CD4-positive, alpha-beta T cell (primary cell): Measurements from ENCODE around the gene HABP2. TPM values are rescaled to one million over a fixed set of nuclear protein-coding genes. Genes with fewer than 3 reads are reported as not detected.

Experiments used
- ATAC-seq: fragments of 200-7000 bp; cut with Tn5 transposase; one replicate; pipeline ENCODE4 v1.10.0; 2022; ENCODE audit warnings: mild to moderate bottlenecking; ENCODE audit not compliant: poor library complexity
- CTCF ChIA-PET: fragments of 350-600 bp; sonication (Branson Sonifier 250); formaldehyde crosslinking; loops from one replicate; lab custom pipeline; 2021; ENCODE audit warnings: antibody characterized with exemption, inconsistent platforms; lab: Charles Lee
- POLR2A ChIA-PET: fragments of 350-600 bp; sonication (Branson Sonifier 250); formaldehyde crosslinking; loops from one replicate; lab custom pipeline; 2021; ENCODE audit warnings: antibody characterized with exemption, inconsistent platforms; lab: Charles Lee
- DNase-seq, 14 experiments: peaks; one replicate each; pipeline ENCODE4 v3.0.0-alpha.2; 2013 to 2020; ENCODE audit warnings: mixed read lengths in 2 of 14
- H3K27ac ChIP-seq, 2 donors: one replicate each; pipeline versions ENCODE4 v1.5.1 to v1.7.0; 2013; ENCODE audit warnings: low read length in 2 of 2, low read depth in 1 of 2, mild to moderate bottlenecking in 1 of 2
- H3K27me3 ChIP-seq, 2 experiments: 1 replicate in 1 of 2; 2 replicates in 1 of 2; pipeline versions ENCODE4 v1.6.1 to v1.7.0; 2013; ENCODE audit warnings: low read length in 2 of 2, control low read depth in 1 of 2, mild to moderate bottlenecking in 1 of 2, moderate library complexity in 1 of 2; ENCODE audit not compliant: insufficient read depth in 2 of 2, control insufficient read depth in 1 of 2
- H3K36me3 ChIP-seq: one replicate; pipeline ENCODE4 v1.6.1; 2013; ENCODE audit warnings: low read length, control low read depth; ENCODE audit not compliant: insufficient read depth
- H3K4me1 ChIP-seq: one replicate; pipeline ENCODE4 v1.6.1; 2013; ENCODE audit warnings: low read length, control low read depth; ENCODE audit not compliant: insufficient read depth
- H3K4me3 ChIP-seq: one replicate; pipeline ENCODE4 v1.5.1; 2013; ENCODE audit warnings: mild to moderate bottlenecking, low read length, moderate library complexity
- H3K9me3 ChIP-seq, 2 experiments: 1 replicate in 1 of 2; 2 replicates in 1 of 2; pipeline versions ENCODE4 v1.6.1 to v1.7.0; 2013; ENCODE audit warnings: low read length in 2 of 2, mild to moderate bottlenecking in 2 of 2, control low read depth in 1 of 2, moderate library complexity in 1 of 2; ENCODE audit not compliant: control insufficient read depth in 1 of 2, insufficient read depth in 1 of 2
- H3K27ac Mint-ChIP-seq: one replicate; pipeline ENCODE4 v1.8.0; 2020; ENCODE audit warnings: mixed read lengths
- H3K27me3 Mint-ChIP-seq: one replicate; pipeline ENCODE4 v1.8.0; 2021; ENCODE audit warnings: mixed read lengths
- H3K36me3 Mint-ChIP-seq: one replicate; pipeline ENCODE4 v1.8.0; 2021; ENCODE audit warnings: low read depth, mixed read lengths
- H3K4me1 Mint-ChIP-seq: one replicate; pipeline ENCODE4 v1.8.0; 2021; ENCODE audit warnings: low read depth, mixed read lengths
- H3K4me3 Mint-ChIP-seq: one replicate; pipeline ENCODE4 v1.8.0; 2020; ENCODE audit warnings: mild to moderate bottlenecking, mixed read lengths
- H3K9me3 Mint-ChIP-seq: one replicate; pipeline ENCODE4 v1.8.0; 2020; ENCODE audit warnings: mixed read lengths
- CTCF ChIP-seq: fragments of 200-600 bp; IDR thresholded peaks from one replicate; pipeline ENCODE4 v1.8.0; 2022; ENCODE audit warnings: antibody characterized with exemption, mild to moderate bottlenecking
- intact Hi-C, 2 experiments: fragments of 100-400 bp; cut with DNase I in 1 of 2; cut with micrococcal nuclease in 1 of 2; formaldehyde crosslinking; loops; one replicate each; pipeline versions ENCODE4 v1.15.1 to v1.9.0; 2023 to 2025; cut with DNase I, micrococcal nuclease
- total RNA-seq, 174 experiments: library from RNA in 2 of 174; stranded (reverse) in 2 of 174; gene quantifications; one replicate each; pipeline ENCODE4 v1.2.3 and lab custom pipeline; 2021 to 2026

The HABP2 gene
- total RNA-seq, 2 experiments from 2014 or later = not detected

- TF ChIP-seq CTCF = no peak
- peaks cover 0 to 4% of the 10 kb centered on the region in 2 experiments for H3K9me3 ChIP-seq
- intact Hi-C loops = no loop called here
- Mint-ChIP-seq H3K27ac (no peak overlapping the region), H3K9me3 (no peaks in the 10 kb centered on the region), H3K4me1 (no peaks in the 10 kb centered on the region), H3K36me3 (no peaks in the 10 kb centered on the region), H3K27me3 (peaks cover 18% of the 10 kb centered on the region), H3K4me3 (no peak overlapping the region)
- no peaks in the 10 kb centered on the region for H3K36me3 ChIP-seq
- ChIA-PET POLR2A (no interaction called here), CTCF (no interaction called here)
- H3K27me3 ChIP-seq = no peaks in the 10 kb centered on the region
- H3K4me3 ChIP-seq = no peak overlapping the region
- H3K4me1 ChIP-seq = no peaks in the 10 kb centered on the region
- no peak for DNase-seq
- H3K27ac ChIP-seq = no peak overlapping the region
- ATAC-seq = no peak
Observed at GRCh38 chr10:113525713-113526112, 27.1 kb upstream of the HABP2 start.

GRCh38 chr10:113527211-113527906 is 25.5 kb upstream of the HABP2 start:
- no peak for ATAC-seq
- H3K27ac Mint-ChIP-seq = no peak overlapping the region
- H3K4me3 Mint-ChIP-seq = no peak overlapping the region
- H3K4me1 ChIP-seq = no peaks in the 10 kb centered on the region
- no peak for TF ChIP-seq CTCF
- no peaks in the 10 kb centered on the region for H3K27me3 ChIP-seq
- POLR2A ChIA-PET = no interaction called here
- no peaks in the 10 kb centered on the region for H3K36me3 ChIP-seq
- no peak for DNase-seq
- H3K9me3 ChIP-seq = peaks cover 0 to 4% of the 10 kb centered on the region in 2 experiments
- no peaks in the 10 kb centered on the region for H3K9me3 Mint-ChIP-seq
- H3K4me3 ChIP-seq = no peak overlapping the region
- no peaks in the 10 kb centered on the region for H3K4me1 Mint-ChIP-seq
- CTCF ChIA-PET = no interaction called here
- H3K27me3 Mint-ChIP-seq = peaks cover 17% of the 10 kb centered on the region
- intact Hi-C loops = no loop called here
- no peaks in the 10 kb centered on the region for H3K36me3 Mint-ChIP-seq
- no peak overlapping the region for H3K27ac ChIP-seq

GRCh38 chr10:113528876-113529275 is 24.0 kb upstream of the HABP2 start:
- Mint-ChIP-seq H3K36me3 (no peaks in the 10 kb centered on the region), H3K4me1 (no peaks in the 10 kb centered on the region), H3K9me3 (no peaks in the 10 kb centered on the region), H3K27ac (no peak overlapping the region), H3K4me3 (no peak overlapping the region), H3K27me3 (peaks cover 18% of the 10 kb centered on the region)
- intact Hi-C loops = no loop called here
- ATAC-seq (no peak), DNase-seq (no peak)
- Histone ChIP-seq H3K36me3 (no peaks in the 10 kb centered on the region), H3K27me3 (no peaks in the 10 kb centered on the region), H3K9me3 (peaks cover 0 to 8% of the 10 kb centered on the region in 2 experiments), H3K4me1 (no peaks in the 10 kb centered on the region), H3K27ac (no peak overlapping the region), H3K4me3 (no peak overlapping the region)
- no peak for TF ChIP-seq CTCF
- ChIA-PET POLR2A (no interaction called here), CTCF (no interaction called here)
